Measurements from ENCODE around the gene CSNK2A1.

Gene CSNK2A1

GRCh38 chr20:444862-445426, 98.6 kb downstream of the CSNK2A1 start:
- Mint-ChIP-seq H3K27me3 (ENCODE audit: low read depth, poor library complexity) (no peaks in the 10 kb centered on the region), H3K4me3 (no peak overlapping the region), H3K36me3 (ENCODE audit: low read depth) (peaks cover 65% of the 10 kb centered on the region), H3K9me3 (no peaks in the 10 kb centered on the region), H3K4me1 (peaks cover 9% of the 10 kb centered on the region), H3K27ac (peak overlapping the region; percentile 18)
- DNase-seq = no peak
- no peak for TF ChIP-seq CTCF (IDR thresholded peaks at IDR 0.05)

GRCh38 chr20:444117-444516, 99.5 kb downstream of the CSNK2A1 start:
- no peaks in the 10 kb centered on the region for H3K27me3 Mint-ChIP-seq (ENCODE audit: low read depth, poor library complexity)
- H3K4me1 Mint-ChIP-seq = peaks cover 9% of the 10 kb centered on the region
- H3K36me3 Mint-ChIP-seq (ENCODE audit: low read depth) = peaks cover 68% of the 10 kb centered on the region
- TF ChIP-seq CTCF (IDR thresholded peaks at IDR 0.05) = no peak
- no peaks in the 10 kb centered on the region for H3K9me3 Mint-ChIP-seq
- no peak overlapping the region for H3K4me3 Mint-ChIP-seq
- DNase-seq = no peak
- no peak overlapping the region for H3K27ac Mint-ChIP-seq

- no peaks in the 10 kb centered on the region for H3K9me3 Mint-ChIP-seq
- DNase-seq = no peak
- no peak for TF ChIP-seq CTCF (IDR thresholded peaks at IDR 0.05)
- peak overlapping the region; percentile 83 for H3K27ac Mint-ChIP-seq
- peaks cover 9% of the 10 kb centered on the region for H3K4me1 Mint-ChIP-seq
- no peaks in the 10 kb centered on the region for H3K27me3 Mint-ChIP-seq (ENCODE audit: low read depth, poor library complexity)
- H3K36me3 Mint-ChIP-seq (ENCODE audit: low read depth) = peaks cover 75% of the 10 kb centered on the region
- H3K4me3 Mint-ChIP-seq = no peak overlapping the region
Measured at GRCh38 chr20:443223-443775, 100.3 kb downstream of the CSNK2A1 start.

- Mint-ChIP-seq H3K36me3 (ENCODE audit: low read depth) (peaks cover 85% of the 10 kb centered on the region), H3K4me3 (no peak overlapping the region), H3K4me1 (peaks cover 9% of the 10 kb centered on the region), H3K27ac (no peak overlapping the region), H3K9me3 (no peaks in the 10 kb centered on the region), H3K27me3 (ENCODE audit: low read depth, poor library complexity) (no peaks in the 10 kb centered on the region)
- TF ChIP-seq CTCF (IDR thresholded peaks at IDR 0.05) = no peak
- no peak for DNase-seq
Measured at GRCh38 chr20:440636-441035, 103.0 kb downstream of the CSNK2A1 start.

- Mint-ChIP-seq H3K27me3 (ENCODE audit: low read depth, poor library complexity) (no peaks in the 10 kb centered on the region), H3K9me3 (no peaks in the 10 kb centered on the region), H3K36me3 (ENCODE audit: low read depth) (peaks cover 87% of the 10 kb centered on the region), H3K4me3 (no peak overlapping the region), H3K4me1 (peaks cover 7% of the 10 kb centered on the region), H3K27ac (no peak overlapping the region)
- TF ChIP-seq CTCF (IDR thresholded peaks at IDR 0.05) = no peak
- DNase-seq = no peak
Measured at GRCh38 chr20:440148-440547, 103.4 kb downstream of the CSNK2A1 start.
